OCI-LY1 (cell line): Measurements from ENCODE around the gene TMA16.

Source experiments
- H2AFZ ChIP-seq: fragments of 200-600 bp; sonication (generic), shearing (Covaris generic); 2 replicates; pipeline ENCODE4 v1.6.0; 2014; ENCODE audit warnings: antibody characterized with exemption, mild to moderate bottlenecking, low read length
- H3F3A ChIP-seq: fragments of 200-600 bp; sonication (generic), shearing (Covaris generic); 2 replicates; pipeline ENCODE4 v1.6.0; 2014; ENCODE audit warnings: mild to moderate bottlenecking, antibody characterized with exemption, low read length, moderate library complexity; ENCODE audit not compliant: insufficient read depth
- H3K27ac ChIP-seq: fragments of 200-600 bp; sonication (generic); 2 replicates; pipeline ENCODE4 v1.5.1; 2014; ENCODE audit warnings: low read length, mixed run types, mild to moderate bottlenecking, low read depth; ENCODE audit not compliant: poor library complexity, severe bottlenecking
- H3K27me3 ChIP-seq: fragments of 200-600 bp; sonication (generic); 2 replicates; pipeline ENCODE4 v1.6.0; 2014; ENCODE audit warnings: antibody characterized with exemption, mild to moderate bottlenecking, low read length, moderate library complexity; ENCODE audit not compliant: insufficient read depth
- H3K36me3 ChIP-seq: fragments of 200-600 bp; sonication (generic); 2 replicates; pipeline ENCODE4 v1.6.1; 2014; ENCODE audit warnings: mild to moderate bottlenecking, antibody characterized with exemption, low read length, moderate library complexity, mixed read lengths; ENCODE audit not compliant: insufficient read depth
- H3K4me1 ChIP-seq: fragments of 200-600 bp; sonication (generic); 2 replicates; pipeline ENCODE4 v1.5.1; 2014; ENCODE audit warnings: mild to moderate bottlenecking, low read length, moderate library complexity; ENCODE audit not compliant: insufficient read depth, severe bottlenecking
- H3K4me2 ChIP-seq: fragments of 200-600 bp; sonication (generic), shearing (Covaris generic); 2 replicates; pipeline ENCODE4 v1.6.1; 2014; ENCODE audit warnings: low read length
- H3K4me3 ChIP-seq: fragments of 200-600 bp; sonication (generic); 2 replicates; pipeline ENCODE4 v1.5.1; 2014; ENCODE audit warnings: low read length, low read depth, mild to moderate bottlenecking, mixed read lengths; ENCODE audit not compliant: poor library complexity, severe bottlenecking
- H3K79me2 ChIP-seq: fragments of 200-600 bp; shearing (Covaris generic); 2 replicates; pipeline ENCODE4 v1.6.1; 2016; ENCODE audit warnings: mixed run types, low read length, mixed read lengths; ENCODE audit not compliant: insufficient read depth
- H3K9ac ChIP-seq: fragments of 200-600 bp; sonication (generic), shearing (Covaris generic); 2 replicates; pipeline ENCODE4 v1.6.1; 2014; ENCODE audit warnings: mild to moderate bottlenecking, low read length, mixed read lengths
- H3K9me2 ChIP-seq: fragments of 200-600 bp; sonication (generic), shearing (Covaris generic); 2 replicates; pipeline ENCODE4 v1.6.1; 2014; ENCODE audit warnings: low read depth, mild to moderate bottlenecking, low read length, mixed read lengths
- H3K9me3 ChIP-seq: fragments of 200-600 bp; shearing (Covaris generic); 2 replicates; pipeline ENCODE4 v1.6.1; 2014; ENCODE audit warnings: low read length, mixed read lengths
- H4K20me1 ChIP-seq: fragments of 200-600 bp; sonication (generic), shearing (Covaris generic); 2 replicates; pipeline ENCODE4 v1.6.0; 2016; ENCODE audit warnings: mild to moderate bottlenecking, low read length; ENCODE audit not compliant: insufficient read depth
- EZH2 ChIP-seq: fragments of 200-600 bp; sonication (generic), shearing (Covaris generic); IDR thresholded peaks from 2 replicates; pipeline ENCODE4 v1.8.0; 2017; ENCODE audit warnings: borderline replicate concordance, mixed run types, mild to moderate bottlenecking, antibody characterized with exemption, low read length, moderate library complexity, mixed read lengths
- TF ChIP-seq, protein P1 (sequence below): fragments of 200-600 bp; sonication (generic), shearing (Covaris generic); IDR thresholded peaks from 2 replicates; pipeline ENCODE4 v1.5.1; 2017; ENCODE audit warnings: mild to moderate bottlenecking, antibody characterized with exemption, low read length, moderate library complexity, mixed read lengths

TMA16 gene

DNA sequence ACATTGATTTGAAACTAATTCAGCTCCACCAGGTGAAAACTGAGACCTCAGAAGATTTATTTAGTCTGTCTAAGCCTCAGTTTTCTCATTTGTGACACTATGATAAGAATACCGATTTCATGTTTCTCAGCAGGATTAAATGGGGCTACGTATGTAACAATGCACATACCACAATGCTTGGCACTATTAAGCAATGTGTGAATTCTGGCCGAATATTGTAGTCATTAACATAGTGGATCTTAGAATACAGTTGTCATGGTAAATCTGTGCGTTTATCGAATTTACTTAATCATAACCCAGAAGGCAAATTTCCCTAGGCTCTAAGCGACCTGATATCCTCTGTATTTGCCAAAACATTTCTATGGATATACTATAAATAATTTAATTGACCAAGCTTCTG, 69.1 kb downstream of the TMA16 start:
- TF ChIP-seq, protein P1, sequence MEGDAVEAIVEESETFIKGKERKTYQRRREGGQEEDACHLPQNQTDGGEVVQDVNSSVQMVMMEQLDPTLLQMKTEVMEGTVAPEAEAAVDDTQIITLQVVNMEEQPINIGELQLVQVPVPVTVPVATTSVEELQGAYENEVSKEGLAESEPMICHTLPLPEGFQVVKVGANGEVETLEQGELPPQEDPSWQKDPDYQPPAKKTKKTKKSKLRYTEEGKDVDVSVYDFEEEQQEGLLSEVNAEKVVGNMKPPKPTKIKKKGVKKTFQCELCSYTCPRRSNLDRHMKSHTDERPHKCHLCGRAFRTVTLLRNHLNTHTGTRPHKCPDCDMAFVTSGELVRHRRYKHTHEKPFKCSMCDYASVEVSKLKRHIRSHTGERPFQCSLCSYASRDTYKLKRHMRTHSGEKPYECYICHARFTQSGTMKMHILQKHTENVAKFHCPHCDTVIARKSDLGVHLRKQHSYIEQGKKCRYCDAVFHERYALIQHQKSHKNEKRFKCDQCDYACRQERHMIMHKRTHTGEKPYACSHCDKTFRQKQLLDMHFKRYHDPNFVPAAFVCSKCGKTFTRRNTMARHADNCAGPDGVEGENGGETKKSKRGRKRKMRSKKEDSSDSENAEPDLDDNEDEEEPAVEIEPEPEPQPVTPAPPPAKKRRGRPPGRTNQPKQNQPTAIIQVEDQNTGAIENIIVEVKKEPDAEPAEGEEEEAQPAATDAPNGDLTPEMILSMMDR = no peak
- no peak for TF ChIP-seq EZH2
- H3K4me1 ChIP-seq = peaks cover 22% of the 10 kb centered on the region
- no peaks in the 10 kb centered on the region for H3K79me2 ChIP-seq
- no peak overlapping the region for H3K4me2 ChIP-seq
- H3K9ac ChIP-seq = no peak overlapping the region
- no peaks in the 10 kb centered on the region for H3K27me3 ChIP-seq
- H3K4me3 ChIP-seq = no peak overlapping the region
- no peaks in the 10 kb centered on the region for H3K9me2 ChIP-seq
- peaks cover 2% of the 10 kb centered on the region; the same call in 1 of the 2 replicates for H3K9me3 ChIP-seq
- no peaks in the 10 kb centered on the region; the same call in 1 of the 2 replicates for H3K36me3 ChIP-seq
- H3K27ac ChIP-seq = no peak overlapping the region
- no peaks in the 10 kb centered on the region for H4K20me1 ChIP-seq
- H2AFZ ChIP-seq = no peak overlapping the region
- H3F3A ChIP-seq = no peaks in the 10 kb centered on the region

DNA sequence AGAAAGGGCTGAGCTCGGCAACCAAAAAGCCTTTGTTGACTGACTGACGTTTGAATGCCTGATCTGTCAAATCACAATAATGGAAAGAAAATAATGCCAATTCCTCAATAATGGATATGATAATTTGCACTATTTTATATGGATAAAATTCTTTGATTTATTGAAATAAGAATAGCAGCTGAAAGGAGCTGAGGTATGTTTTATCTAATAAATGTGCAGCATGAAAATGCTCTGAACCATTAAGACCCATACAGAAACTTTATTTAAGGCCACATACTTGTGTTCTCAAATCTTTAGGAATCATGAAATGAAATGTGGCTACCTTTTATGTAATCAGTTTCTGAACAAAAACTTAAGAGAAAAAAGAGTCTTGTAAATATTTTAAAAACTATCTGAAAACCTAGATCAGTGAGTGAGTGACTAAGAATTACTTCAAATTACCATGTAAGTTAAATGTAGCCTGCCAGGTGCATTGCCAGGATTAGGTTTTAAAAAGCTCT, 69.8 kb downstream of the TMA16 start:
- H3K9me2 ChIP-seq = no peaks in the 10 kb centered on the region
- H3K4me2 ChIP-seq = no peak overlapping the region
- no peaks in the 10 kb centered on the region; the same call in 1 of the 2 replicates for H3K36me3 ChIP-seq
- no peaks in the 10 kb centered on the region for H4K20me1 ChIP-seq
- TF ChIP-seq, protein P1 = no peak
- no peak for TF ChIP-seq EZH2
- no peak overlapping the region for H3K27ac ChIP-seq
- H2AFZ ChIP-seq = no peak overlapping the region
- peaks cover 2% of the 10 kb centered on the region; the same call in 1 of the 2 replicates for H3K9me3 ChIP-seq
- no peak overlapping the region for H3K9ac ChIP-seq
- H3K79me2 ChIP-seq = no peaks in the 10 kb centered on the region
- no peak overlapping the region for H3K4me3 ChIP-seq
- H3K4me1 ChIP-seq = peaks cover 20% of the 10 kb centered on the region
- no peaks in the 10 kb centered on the region for H3F3A ChIP-seq
- H3K27me3 ChIP-seq = no peaks in the 10 kb centered on the region

DNA sequence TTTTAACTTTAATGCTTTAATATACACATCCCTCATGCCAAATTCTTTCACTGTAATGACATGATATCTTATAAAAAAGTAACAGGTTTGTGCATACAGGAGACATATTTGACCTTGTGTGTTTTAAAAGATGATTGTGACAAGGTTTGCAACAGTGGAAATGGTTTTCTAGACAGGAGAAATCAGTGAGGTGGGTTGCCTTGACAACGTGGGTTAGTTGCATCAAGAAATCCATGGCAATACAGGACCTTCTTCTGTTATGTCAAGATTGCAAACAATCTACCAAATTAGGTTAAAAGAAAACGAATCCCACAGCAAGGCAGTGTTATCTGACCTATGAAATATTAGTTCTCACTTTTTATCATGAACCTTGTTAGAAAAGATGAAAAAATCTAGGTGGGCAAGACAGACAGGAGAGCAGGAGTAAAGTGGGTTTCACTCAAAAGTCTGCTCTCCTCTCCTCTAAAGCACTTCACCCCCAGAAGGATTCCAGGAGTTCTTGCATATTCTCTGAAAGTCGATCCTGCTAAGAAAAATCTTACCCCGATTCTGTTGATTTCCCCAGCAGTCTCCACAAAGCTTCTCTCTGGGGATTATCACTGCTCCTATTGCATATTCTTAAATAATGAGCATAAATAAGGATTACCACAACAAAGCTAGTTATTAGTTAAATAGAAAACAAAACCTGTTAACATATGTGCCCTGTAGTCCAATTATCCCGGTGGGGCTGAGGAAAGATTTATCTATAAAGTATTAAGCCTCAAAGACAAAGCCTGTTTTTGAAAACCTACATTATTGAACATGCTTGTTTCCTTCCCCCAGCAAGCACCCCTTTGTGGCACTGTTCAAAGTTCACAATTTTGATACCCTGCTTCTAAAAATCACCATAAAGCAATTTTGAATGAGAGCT, 71.0 kb downstream of the TMA16 start:
- Histone ChIP-seq H3K9ac (no peak overlapping the region), H3K9me3 (no peaks in the 10 kb centered on the region), H2AFZ (no peak overlapping the region), H3K9me2 (no peaks in the 10 kb centered on the region), H3K27me3 (no peaks in the 10 kb centered on the region), H3K36me3 (no peaks in the 10 kb centered on the region; the same call in 1 of the 2 replicates), H3K27ac (no peak overlapping the region), H4K20me1 (no peaks in the 10 kb centered on the region), H3K4me2 (no peak overlapping the region), H3K4me1 (peaks cover 17% of the 10 kb centered on the region), H3F3A (no peaks in the 10 kb centered on the region), H3K79me2 (no peaks in the 10 kb centered on the region), H3K4me3 (no peak overlapping the region)
- TF ChIP-seq, protein P1 = no peak
- TF ChIP-seq EZH2 = no peak
